Activated CD8-positive, alpha-beta memory T cell treated with anti-CD3 and anti-CD28 coated beads, Interleukin-2, amount 50 U/mL, for 1 hour (primary cell): ENCODE data around the gene ARHGAP15.

Experiments
- DNase-seq: peaks from one replicate; pipeline ENCODE4 v3.0.0-alpha.2; 2020; ENCODE audit errors: extremely low read depth

ARHGAP15 gene

GRCh38 chr2:143144813-143145455 is 15.7 kb downstream of the ARHGAP15 start:
- no peak for DNase-seq

- no peak for DNase-seq
Measured at GRCh38 chr2:143146366-143146765, 17.1 kb downstream of the ARHGAP15 start.

- no peak for DNase-seq
Measured at GRCh38 chr2:143146815-143147530, 17.8 kb downstream of the ARHGAP15 start.

- no peak for DNase-seq
Measured at GRCh38 chr2:143148011-143148410, 18.8 kb downstream of the ARHGAP15 start.

GRCh38 chr2:143148757-143149156 is 19.5 kb downstream of the ARHGAP15 start:
- DNase-seq = no peak

GRCh38 chr2:143150287-143150686 is 21.1 kb downstream of the ARHGAP15 start:
- no peak for DNase-seq

GRCh38 chr2:143151111-143151752 is 22.0 kb downstream of the ARHGAP15 start:
- DNase-seq = no peak

GRCh38 chr2:143152219-143152618 is 23.0 kb downstream of the ARHGAP15 start:
- no peak for DNase-seq

- no peak for DNase-seq
Measured at GRCh38 chr2:143152637-143153036, 23.4 kb downstream of the ARHGAP15 start.

- DNase-seq = no peak
Measured at GRCh38 chr2:143155661-143156060, 26.4 kb downstream of the ARHGAP15 start.

GRCh38 chr2:143157001-143157400 is 27.8 kb downstream of the ARHGAP15 start:
- DNase-seq = no peak

GRCh38 chr2:143157418-143157817 is 28.2 kb downstream of the ARHGAP15 start:
- no peak for DNase-seq

GRCh38 chr2:143158098-143158497 is 28.9 kb downstream of the ARHGAP15 start:
- no peak for DNase-seq

GRCh38 chr2:143158551-143159485 is 29.6 kb downstream of the ARHGAP15 start:
- no peak for DNase-seq

GRCh38 chr2:143159486-143159840 is 30.2 kb downstream of the ARHGAP15 start:
- no peak for DNase-seq

GRCh38 chr2:143160732-143161707 is 31.8 kb downstream of the ARHGAP15 start:
- DNase-seq = no peak

GRCh38 chr2:143162123-143162837 is 33.1 kb downstream of the ARHGAP15 start:
- DNase-seq = peak; percentile 42

- no peak for DNase-seq
Measured at GRCh38 chr2:143162997-143163396, 33.8 kb downstream of the ARHGAP15 start.

- no peak for DNase-seq
Measured at GRCh38 chr2:143163499-143163898, 34.3 kb downstream of the ARHGAP15 start.

- DNase-seq = no peak
Measured at GRCh38 chr2:143165291-143165690, 36.1 kb downstream of the ARHGAP15 start.
